ENCODE data around the gene EPYC.

DNA sequence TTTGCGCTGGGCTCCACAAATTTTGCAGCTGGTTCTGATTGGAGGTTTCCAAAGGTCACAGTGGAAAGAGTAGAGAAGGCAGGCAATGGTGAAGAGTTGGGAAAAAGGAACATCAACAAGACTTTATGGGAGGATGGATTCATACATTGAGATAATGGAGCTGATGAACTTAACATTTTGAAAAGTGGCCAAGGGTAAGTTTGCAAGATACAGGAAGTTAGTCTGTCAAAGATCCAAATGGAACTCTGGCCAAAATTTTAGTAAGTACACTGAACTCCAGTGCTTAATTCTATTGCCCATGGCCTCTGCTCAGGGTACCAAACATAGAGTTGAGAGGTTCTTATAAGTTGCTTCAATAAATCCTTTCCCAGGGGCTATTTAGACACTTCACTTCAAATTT is 65.4 kb downstream of the EPYC start:
- TF ChIP-seq, protein P1, sequence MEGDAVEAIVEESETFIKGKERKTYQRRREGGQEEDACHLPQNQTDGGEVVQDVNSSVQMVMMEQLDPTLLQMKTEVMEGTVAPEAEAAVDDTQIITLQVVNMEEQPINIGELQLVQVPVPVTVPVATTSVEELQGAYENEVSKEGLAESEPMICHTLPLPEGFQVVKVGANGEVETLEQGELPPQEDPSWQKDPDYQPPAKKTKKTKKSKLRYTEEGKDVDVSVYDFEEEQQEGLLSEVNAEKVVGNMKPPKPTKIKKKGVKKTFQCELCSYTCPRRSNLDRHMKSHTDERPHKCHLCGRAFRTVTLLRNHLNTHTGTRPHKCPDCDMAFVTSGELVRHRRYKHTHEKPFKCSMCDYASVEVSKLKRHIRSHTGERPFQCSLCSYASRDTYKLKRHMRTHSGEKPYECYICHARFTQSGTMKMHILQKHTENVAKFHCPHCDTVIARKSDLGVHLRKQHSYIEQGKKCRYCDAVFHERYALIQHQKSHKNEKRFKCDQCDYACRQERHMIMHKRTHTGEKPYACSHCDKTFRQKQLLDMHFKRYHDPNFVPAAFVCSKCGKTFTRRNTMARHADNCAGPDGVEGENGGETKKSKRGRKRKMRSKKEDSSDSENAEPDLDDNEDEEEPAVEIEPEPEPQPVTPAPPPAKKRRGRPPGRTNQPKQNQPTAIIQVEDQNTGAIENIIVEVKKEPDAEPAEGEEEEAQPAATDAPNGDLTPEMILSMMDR (IDR thresholded peaks at IDR 0.05): no peak
- TF ChIP-seq POLR2A (IDR thresholded peaks at IDR 0.05) (no peak), EP300 (IDR thresholded peaks at IDR 0.05) (no peak)

Data from gastroesophageal sphincter (tissue), 3 donors.